ENCODE data around the gene GPN3. TPM values are rescaled to one million over a fixed set of nuclear protein-coding genes. Genes with fewer than 3 reads are reported as not detected.
A peak's percentile ranks its signal among the peaks of the same experiment; 100 is the strongest.
"Not testable (repeated sequence)": the region's sequence is repeated elsewhere in the genome, so short reads cannot be mapped to it uniquely, and the experiment has no call there.

The GPN3 gene
- total and polyA plus RNA-seq, 8 donors, result 26.6 to 36.8 (median 29.1) TPM

DNA sequence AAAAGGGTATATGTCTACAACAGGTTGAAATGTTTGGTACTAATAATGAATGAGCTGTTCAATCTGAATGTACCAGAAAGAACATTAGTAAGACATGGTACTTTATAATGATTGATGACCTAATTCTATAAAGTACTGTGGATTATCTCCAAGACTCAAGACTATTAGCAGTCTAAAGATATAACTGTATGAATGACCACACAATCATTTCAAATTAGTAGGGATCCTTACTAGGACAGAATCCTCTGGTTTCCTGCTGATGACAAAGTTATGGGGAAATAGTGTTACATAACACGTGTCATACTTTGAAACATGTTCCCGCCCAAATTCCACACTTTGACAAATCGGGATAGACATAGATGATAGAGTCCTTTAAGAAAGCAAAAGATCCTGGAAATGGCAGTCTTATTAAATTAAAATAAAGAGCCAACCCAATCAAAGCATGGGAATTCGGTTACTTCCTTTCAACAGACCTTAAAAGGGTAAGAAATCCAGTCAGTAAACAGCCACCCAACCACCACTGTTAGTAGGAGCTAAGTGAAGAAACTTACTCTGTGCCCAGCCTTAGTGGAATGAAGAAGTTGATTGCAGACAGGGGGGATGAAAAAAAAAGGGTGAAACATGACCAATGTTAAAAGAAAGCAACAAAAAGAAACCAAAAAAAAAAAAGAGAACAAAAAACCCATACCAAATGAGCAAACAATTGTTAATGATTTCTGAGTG is 31.1 kb upstream of the GPN3 start:
- intact Hi-C loops (cut with DNase I), result no loop called here
- ATAC-seq, result no peak
- peak overlapping the region in 1 of 2 donors; percentile 45 for H3K27ac ChIP-seq

GRCh38 chr12:110475426-110475825 is 7.4 kb upstream of the GPN3 start:
- intact Hi-C loops (cut with DNase I), result no loop called here
- Histone ChIP-seq H3K27ac (no peak overlapping the region), H3K4me1 (no peaks in the 10 kb centered on the region), H3K4me3 (no peak overlapping the region), H3K9me3 (no peaks in the 10 kb centered on the region), H3K36me3 (peaks cover 0 to 3% of the 10 kb centered on the region in 2 donors), H3K27me3 (no peaks in the 10 kb centered on the region)
- no peak for DNase-seq
- TF ChIP-seq, protein P1, sequence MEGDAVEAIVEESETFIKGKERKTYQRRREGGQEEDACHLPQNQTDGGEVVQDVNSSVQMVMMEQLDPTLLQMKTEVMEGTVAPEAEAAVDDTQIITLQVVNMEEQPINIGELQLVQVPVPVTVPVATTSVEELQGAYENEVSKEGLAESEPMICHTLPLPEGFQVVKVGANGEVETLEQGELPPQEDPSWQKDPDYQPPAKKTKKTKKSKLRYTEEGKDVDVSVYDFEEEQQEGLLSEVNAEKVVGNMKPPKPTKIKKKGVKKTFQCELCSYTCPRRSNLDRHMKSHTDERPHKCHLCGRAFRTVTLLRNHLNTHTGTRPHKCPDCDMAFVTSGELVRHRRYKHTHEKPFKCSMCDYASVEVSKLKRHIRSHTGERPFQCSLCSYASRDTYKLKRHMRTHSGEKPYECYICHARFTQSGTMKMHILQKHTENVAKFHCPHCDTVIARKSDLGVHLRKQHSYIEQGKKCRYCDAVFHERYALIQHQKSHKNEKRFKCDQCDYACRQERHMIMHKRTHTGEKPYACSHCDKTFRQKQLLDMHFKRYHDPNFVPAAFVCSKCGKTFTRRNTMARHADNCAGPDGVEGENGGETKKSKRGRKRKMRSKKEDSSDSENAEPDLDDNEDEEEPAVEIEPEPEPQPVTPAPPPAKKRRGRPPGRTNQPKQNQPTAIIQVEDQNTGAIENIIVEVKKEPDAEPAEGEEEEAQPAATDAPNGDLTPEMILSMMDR (IDR thresholded peaks at IDR 0.05), result no peak
- ATAC-seq, result no peak

More for the DNA sequence above, 31.1 kb upstream of the GPN3 start:
- H3K36me3 ChIP-seq, result peaks cover 0 to 28% of the 10 kb centered on the region in 2 donors
- DNase-seq, result no peak
- H3K9me3 ChIP-seq, result no peaks in the 10 kb centered on the region
- TF ChIP-seq, protein P1 (IDR thresholded peaks at IDR 0.05), result no peak
- H3K4me1 ChIP-seq, result peaks cover 8 to 48% of the 10 kb centered on the region in 2 donors
- H3K27me3 ChIP-seq, result no peaks in the 10 kb centered on the region
- H3K4me3 ChIP-seq, result no peak overlapping the region

- Histone ChIP-seq H3K4me3 (peak overlapping the region; percentile 61 to 76), H3K27ac (peak overlapping the region; percentile 92 to 95), H3K4me1 (peaks cover 15 to 30% of the 10 kb centered on the region in 2 donors), H3K27me3 (no peaks in the 10 kb centered on the region), H3K9me3 (no peaks in the 10 kb centered on the region), H3K36me3 (peaks cover 0 to 22% of the 10 kb centered on the region in 2 donors)
- TF ChIP-seq, protein P1 (IDR thresholded peaks at IDR 0.05), result no peak
- no peak for ATAC-seq
- no peak for DNase-seq
- intact Hi-C loops (cut with DNase I), result no loop called here
Measured at GRCh38 chr12:110467847-110468213, 227 bp downstream of the GPN3 start.

GRCh38 chr12:110466791-110467190 is 1.3 kb downstream of the GPN3 start:
- H3K4me1 ChIP-seq, result peaks cover 15 to 30% of the 10 kb centered on the region in 2 donors
- DNase-seq, result no peak
- intact Hi-C loops (cut with DNase I), result no loop called here
- TF ChIP-seq, protein P1 (IDR thresholded peaks at IDR 0.05), result no peak
- ATAC-seq, result no peak
- peaks cover 0 to 32% of the 10 kb centered on the region in 2 donors for H3K36me3 ChIP-seq
- no peaks in the 10 kb centered on the region for H3K9me3 ChIP-seq
- no peak overlapping the region for H3K27ac ChIP-seq
- no peaks in the 10 kb centered on the region for H3K27me3 ChIP-seq
- H3K4me3 ChIP-seq, result peak overlapping the region in 1 of 2 donors; percentile 76

DNA sequence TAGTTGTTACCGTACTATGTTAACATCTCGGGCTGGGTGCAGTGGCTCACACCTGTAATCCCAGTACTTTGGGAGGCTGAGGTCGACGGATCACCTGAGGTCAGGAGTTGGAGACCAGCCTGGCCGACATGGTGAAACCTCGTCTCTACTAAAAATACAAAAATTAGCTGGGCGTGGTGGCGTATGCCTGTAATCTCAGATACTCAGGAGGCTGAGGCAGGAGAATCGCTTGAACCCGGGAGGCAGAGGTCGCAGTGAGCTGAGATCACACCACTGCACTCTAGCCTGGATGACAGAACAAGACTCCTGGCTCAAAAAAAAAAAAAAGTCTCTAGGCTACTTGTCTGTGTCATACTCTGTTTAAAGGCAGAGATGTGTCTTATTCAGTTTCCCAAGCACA is 2.3 kb downstream of the GPN3 start:
- H3K9me3 ChIP-seq; ATAC-seq; DNase-seq; intact Hi-C loops (cut with DNase I); H3K4me3 ChIP-seq; H3K27ac ChIP-seq; H3K27me3 ChIP-seq: not testable (repeated sequence)
- Histone ChIP-seq H3K4me1 (peaks cover 15 to 30% of the 10 kb centered on the region in 2 donors), H3K36me3 (peaks cover 0 to 41% of the 10 kb centered on the region in 2 donors)
